Tibial artery (tissue), 4 donors: ENCODE results near the gene GINS2.

Experiments
- DNase-seq, 2 donors: peaks; one replicate each; pipeline ENCODE4 v3.0.0-alpha.2; 2019
- H3K27ac ChIP-seq, 2 donors: fragments of 200-600 bp; sonication (generic) in 1 of 2; 1 replicate in 1 of 2; 2 replicates in 1 of 2; pipeline ENCODE4 v1.5.1; 2018 to 2019; ENCODE audit warnings: mild to moderate bottlenecking in 1 of 2
- H3K27me3 ChIP-seq, 2 donors: fragments of 200-600 bp; sonication (generic) in 1 of 2; one replicate each; pipeline versions ENCODE4 v1.5.1 to v1.6.0; 2016 to 2019
- H3K36me3 ChIP-seq, 3 donors: fragments of 200-600 bp; sonication (generic) in 2 of 3; one replicate each; pipeline ENCODE4 v1.5.1; 2016 to 2019; ENCODE audit warnings: mild to moderate bottlenecking in 2 of 3
- H3K4me1 ChIP-seq, 4 donors: fragments of 200-600 bp; sonication (generic) in 2 of 4; 1 replicate in 3 of 4; 2 replicates in 1 of 4; pipeline ENCODE4 v1.5.1; 2016 to 2019
- H3K4me3 ChIP-seq, 2 donors: fragments of 200-600 bp; sonication (generic) in 1 of 2; 1 replicate in 1 of 2; 2 replicates in 1 of 2; pipeline ENCODE4 v1.5.1; 2018 to 2019; ENCODE audit warnings: mild to moderate bottlenecking in 2 of 2
- H3K9me3 ChIP-seq, 3 donors: fragments of 200-600 bp; sonication (generic) in 1 of 3; one replicate each; pipeline ENCODE4 v1.5.1; 2016 to 2019
- intact Hi-C: fragments of 100-400 bp; cut with DNase I; formaldehyde crosslinking; loops from one replicate; pipeline ENCODE4 v1.15.0; 2023; ENCODE audit warnings: low total_unique reads
- TF ChIP-seq, protein P1 (sequence below), 2 experiments: fragments of 200-600 bp in 1 of 2; fragments of 450-650 bp in 1 of 2; IDR thresholded peaks; one replicate each; pipeline ENCODE4 v1.5.1; 2017 to 2019; ENCODE audit warnings: antibody characterized with exemption in 2 of 2, mild to moderate bottlenecking in 1 of 2, moderate library complexity in 1 of 2

GINS2 gene

DNA sequence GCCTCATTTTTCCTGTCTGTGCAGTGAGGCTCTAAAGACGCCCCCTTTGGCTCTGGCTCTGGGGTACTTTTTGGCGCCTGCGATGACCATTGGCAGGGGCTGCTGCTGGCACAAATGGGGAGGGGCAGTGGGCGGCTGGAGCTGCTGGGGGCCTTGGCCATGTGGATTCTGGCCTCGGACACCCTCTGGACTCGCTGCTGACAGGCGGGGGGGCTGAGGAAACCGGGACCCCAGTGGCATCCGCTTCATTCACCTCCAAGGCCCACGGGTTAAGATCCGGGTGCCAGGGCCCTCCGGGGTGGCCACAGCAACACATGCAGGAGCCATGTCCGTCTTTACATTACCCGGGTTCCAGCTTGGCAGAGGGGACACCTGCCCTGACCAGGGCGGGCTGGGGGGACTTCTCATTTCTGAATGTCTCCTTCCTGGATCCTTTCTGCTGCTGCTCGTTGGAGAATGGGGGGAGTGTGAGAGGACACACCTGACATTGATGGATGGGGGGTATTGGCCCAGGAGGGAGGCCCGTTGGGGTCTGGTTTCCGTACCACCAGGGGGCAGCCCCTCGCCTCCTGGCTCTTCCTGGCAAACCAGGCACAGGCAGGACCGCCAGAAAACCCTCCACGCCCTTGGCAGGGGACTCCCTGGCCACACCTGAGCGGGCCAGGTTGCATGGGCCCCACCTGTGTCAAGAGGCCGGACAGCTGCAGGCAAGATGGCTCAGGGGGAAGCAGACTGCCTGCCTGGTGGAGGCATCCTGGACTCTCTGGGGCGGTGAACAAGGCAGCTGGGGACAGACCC is 53.8 kb downstream of the GINS2 start:
- DNase-seq = no peak
- Histone ChIP-seq H3K27ac (no peak overlapping the region), H3K36me3 (peaks cover 3 to 33% (median 13%) of the 10 kb centered on the region in 3 donors), H3K4me3 (no peak overlapping the region), H3K4me1 (peaks cover 0 to 37% (median 0%) of the 10 kb centered on the region in 4 donors), H3K27me3 (no peaks in the 10 kb centered on the region), H3K9me3 (peaks cover 0 to under 1% (median under 1%) of the 10 kb centered on the region in 3 donors)
- intact Hi-C loops = no loop called here
- TF ChIP-seq, protein P1, sequence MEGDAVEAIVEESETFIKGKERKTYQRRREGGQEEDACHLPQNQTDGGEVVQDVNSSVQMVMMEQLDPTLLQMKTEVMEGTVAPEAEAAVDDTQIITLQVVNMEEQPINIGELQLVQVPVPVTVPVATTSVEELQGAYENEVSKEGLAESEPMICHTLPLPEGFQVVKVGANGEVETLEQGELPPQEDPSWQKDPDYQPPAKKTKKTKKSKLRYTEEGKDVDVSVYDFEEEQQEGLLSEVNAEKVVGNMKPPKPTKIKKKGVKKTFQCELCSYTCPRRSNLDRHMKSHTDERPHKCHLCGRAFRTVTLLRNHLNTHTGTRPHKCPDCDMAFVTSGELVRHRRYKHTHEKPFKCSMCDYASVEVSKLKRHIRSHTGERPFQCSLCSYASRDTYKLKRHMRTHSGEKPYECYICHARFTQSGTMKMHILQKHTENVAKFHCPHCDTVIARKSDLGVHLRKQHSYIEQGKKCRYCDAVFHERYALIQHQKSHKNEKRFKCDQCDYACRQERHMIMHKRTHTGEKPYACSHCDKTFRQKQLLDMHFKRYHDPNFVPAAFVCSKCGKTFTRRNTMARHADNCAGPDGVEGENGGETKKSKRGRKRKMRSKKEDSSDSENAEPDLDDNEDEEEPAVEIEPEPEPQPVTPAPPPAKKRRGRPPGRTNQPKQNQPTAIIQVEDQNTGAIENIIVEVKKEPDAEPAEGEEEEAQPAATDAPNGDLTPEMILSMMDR (IDR thresholded peaks at IDR 0.05) = no peak

DNA sequence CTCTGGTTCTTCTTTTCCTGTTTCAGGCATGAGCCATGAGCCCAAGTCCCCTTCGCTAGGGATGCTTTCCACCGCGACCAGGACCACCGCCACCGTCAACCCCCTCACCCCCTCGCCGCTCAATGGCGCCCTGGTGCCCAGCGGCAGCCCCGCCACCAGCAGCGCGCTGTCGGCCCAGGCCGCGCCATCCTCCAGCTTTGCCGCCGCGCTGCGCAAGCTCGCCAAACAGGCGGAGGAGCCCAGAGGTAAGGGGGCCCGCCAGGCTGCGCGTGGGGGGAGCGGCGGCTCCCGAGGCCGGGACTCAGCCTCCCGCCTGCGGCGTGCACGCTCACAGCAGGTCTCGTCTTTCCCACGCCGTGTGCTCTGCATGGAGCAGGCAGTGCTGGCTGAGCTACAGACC is 54.9 kb downstream of the GINS2 start:
- intact Hi-C loops = no loop called here
- Histone ChIP-seq H3K27ac (no peak overlapping the region), H3K36me3 (peaks cover 8 to 29% (median 13%) of the 10 kb centered on the region in 3 donors), H3K9me3 (peaks cover 0 to 9% (median 6%) of the 10 kb centered on the region in 3 donors), H3K27me3 (no peaks in the 10 kb centered on the region), H3K4me1 (peaks cover 0 to 29% (median 0%) of the 10 kb centered on the region in 4 donors), H3K4me3 (no peak overlapping the region)
- TF ChIP-seq, protein P1 (IDR thresholded peaks at IDR 0.05) = no peak
- no peak for DNase-seq

DNA sequence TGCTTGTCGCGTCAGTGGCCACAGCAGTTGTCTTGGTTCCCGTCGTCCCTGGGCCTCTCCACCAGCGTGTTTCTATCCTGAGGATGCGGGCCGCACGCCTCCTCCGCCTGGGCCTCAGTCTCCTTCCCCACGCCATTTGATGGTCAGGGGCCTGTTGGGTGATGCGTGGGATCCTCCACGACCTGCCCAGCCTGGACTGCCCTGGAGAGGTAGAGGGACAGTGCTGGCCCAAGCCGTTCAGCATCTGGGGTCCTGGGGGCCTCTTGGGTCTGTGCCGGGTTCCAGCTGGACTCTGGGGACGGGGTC is 55.4 kb downstream of the GINS2 start:
- H3K27ac ChIP-seq = no peak overlapping the region
- H3K4me3 ChIP-seq = no peak overlapping the region
- H3K36me3 ChIP-seq = peaks cover 8 to 29% (median 13%) of the 10 kb centered on the region in 3 donors
- no peaks in the 10 kb centered on the region for H3K27me3 ChIP-seq
- peaks cover 0 to 29% (median under 1%) of the 10 kb centered on the region in 4 donors for H3K4me1 ChIP-seq
- DNase-seq = no peak
- intact Hi-C loops = no loop called here
- TF ChIP-seq, protein P1 (IDR thresholded peaks at IDR 0.05) = no peak
- peaks cover 0 to 9% (median 6%) of the 10 kb centered on the region in 3 donors for H3K9me3 ChIP-seq

DNA sequence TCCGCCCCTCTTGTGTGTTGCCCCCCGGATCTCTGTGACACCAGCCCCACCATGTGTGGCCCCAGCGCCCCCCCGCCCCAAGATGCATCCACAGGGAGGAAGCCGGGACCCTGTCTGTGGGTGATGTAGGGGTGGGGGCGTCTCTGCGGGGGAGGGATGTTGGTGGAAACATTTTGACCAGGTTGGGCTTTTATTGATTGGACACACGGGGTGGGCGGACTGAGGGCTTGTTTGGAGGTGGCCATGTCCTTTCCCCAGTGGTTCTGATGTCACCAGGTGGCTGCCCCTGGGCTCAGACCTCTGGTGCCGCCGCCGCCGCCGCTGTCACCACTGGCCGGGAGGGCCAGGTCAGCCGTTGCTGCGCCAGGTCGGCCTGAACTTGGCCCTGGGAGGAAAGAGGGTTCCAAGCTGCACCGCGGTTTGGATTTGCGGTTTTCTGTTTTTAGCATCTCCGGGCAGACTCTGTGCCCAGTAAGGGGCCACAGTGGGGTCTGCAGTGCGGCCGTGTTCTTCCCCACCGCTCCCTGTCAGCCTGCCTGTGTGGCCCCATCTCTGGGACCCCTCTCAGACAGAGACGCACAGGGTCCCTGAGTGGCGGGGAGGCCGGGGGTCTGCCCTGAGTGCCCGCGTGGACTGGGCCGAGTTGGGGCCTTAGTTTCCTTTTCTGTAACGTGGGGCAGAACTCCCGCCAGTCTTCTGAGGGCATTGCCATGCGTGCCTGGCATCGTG is 55.9 kb downstream of the GINS2 start:
- TF ChIP-seq, protein P1 (IDR thresholded peaks at IDR 0.05) = no peak
- Histone ChIP-seq H3K9me3 (peaks cover 0 to 9% (median 6%) of the 10 kb centered on the region in 3 donors), H3K27ac (no peak overlapping the region), H3K4me3 (no peak overlapping the region), H3K4me1 (peaks cover 0 to 34% (median 4%) of the 10 kb centered on the region in 4 donors), H3K36me3 (peaks cover 8 to 29% (median 13%) of the 10 kb centered on the region in 3 donors), H3K27me3 (no peaks in the 10 kb centered on the region)
- intact Hi-C loops = no loop called here
- no peak for DNase-seq

DNA sequence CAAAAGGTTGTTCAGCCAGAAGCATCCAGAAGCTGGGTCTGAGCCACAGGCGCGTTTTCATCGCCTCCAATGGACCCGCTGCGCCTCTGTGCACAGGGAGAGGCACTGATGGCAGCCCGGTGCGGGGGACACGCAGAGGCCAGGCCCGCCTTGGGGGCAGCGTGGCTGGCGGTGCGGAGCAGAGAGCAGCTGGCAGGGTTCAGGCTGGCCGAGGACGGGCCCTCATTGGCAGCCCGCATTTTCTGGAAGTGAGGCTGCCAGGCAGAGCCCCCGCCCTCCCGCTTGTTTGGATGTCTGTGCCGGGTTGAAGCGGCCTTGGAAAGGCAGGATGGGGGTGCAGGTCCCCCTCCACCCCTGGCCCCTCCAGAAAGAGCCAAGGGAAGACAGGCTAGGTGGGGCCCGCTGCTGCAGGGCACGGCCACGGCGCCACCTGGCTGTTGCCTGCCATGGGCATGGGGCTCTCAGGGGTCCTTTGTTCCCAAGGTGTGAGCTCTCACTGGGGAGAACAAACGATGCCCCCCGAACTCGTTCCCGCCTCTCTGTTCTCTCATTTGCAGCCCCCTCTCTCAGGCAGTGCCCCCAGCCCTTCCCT is 56.9 kb downstream of the GINS2 start:
- Histone ChIP-seq H3K36me3 (peaks cover 8 to 25% (median 13%) of the 10 kb centered on the region in 3 donors), H3K27ac (no peak overlapping the region), H3K4me3 (no peak overlapping the region), H3K4me1 (peaks cover 0 to 38% (median 11%) of the 10 kb centered on the region in 4 donors), H3K27me3 (no peaks in the 10 kb centered on the region), H3K9me3 (peaks cover 0 to 9% (median 6%) of the 10 kb centered on the region in 3 donors)
- intact Hi-C loops = no loop called here
- DNase-seq = no peak
- TF ChIP-seq, protein P1 (IDR thresholded peaks at IDR 0.05) = no peak
